ENCODE results near the gene DPEP1.

DNA sequence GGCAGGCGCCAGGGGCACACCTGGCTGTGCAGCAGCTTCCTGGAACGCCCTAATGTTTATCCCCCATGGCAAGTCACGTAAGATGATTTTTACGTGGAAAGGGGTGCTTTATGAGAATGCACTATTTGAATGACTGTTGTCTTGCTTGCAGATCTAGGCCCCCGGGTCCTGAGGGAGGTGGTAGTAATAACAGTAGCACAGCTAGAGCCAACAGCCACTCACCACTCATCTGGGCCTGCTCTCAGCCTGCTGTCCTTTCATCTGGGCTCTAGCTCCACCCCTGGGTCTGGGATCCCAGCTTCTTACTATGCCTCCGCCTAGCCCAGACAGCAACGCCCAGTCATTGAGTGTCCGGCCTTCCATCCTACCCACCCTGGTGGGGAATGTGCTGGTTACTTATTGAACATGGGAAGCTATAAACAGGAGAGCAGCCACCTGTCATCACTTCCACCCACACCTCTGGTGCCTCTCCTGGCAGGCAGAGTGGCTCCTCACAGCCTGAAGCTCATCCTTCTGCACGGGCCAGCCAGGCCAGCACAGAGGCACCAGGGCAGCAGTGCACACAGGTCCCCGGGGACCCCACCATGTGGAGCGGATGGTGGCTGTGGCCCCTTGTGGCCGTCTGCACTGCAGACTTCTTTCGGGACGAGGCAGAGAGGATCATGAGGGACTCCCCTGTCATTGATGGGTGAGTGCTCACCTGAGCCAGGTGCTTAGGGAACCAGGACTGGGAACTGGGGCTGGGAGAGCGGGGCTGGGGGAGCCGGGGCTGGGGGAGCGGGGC lies 16.6 kb downstream of the DPEP1 start:
- TF ChIP-seq ELF4 (IDR thresholded peaks at IDR 0.05) (no peak), BHLHE40 (IDR thresholded peaks at IDR 0.05; ENCODE audit: borderline replicate concordance) (no peak)
